HepG2 (cell line): Measurements from ENCODE around the gene IDH3A. TPM values are rescaled to one million over a fixed set of nuclear protein-coding genes. Genes with fewer than 3 reads are reported as not detected.

ENCODE experiments used
- ATAC-seq: fragments of 200-7000 bp; cut with Tn5 transposase; 3 replicates; pipeline ENCODE4 v1.9.1; 2020; ENCODE audit warnings: mild to moderate bottlenecking, moderate library complexity
- BruUV-seq: library from RNA; stranded (reverse); fragments of 400-500 nt; replicated peaks from 2 replicates; lab custom pipeline; 2021; lab: Mats Ljungman, UMichigan
- CTCF ChIA-PET: fragments of 300-600 bp; formaldehyde crosslinking; extraction: SDS; loops from one replicate; lab custom pipeline; 2021; ENCODE audit warnings: low total read pairs, inconsistent platforms, low intra/inter-chr PET ratio; lab: Yijun Ruan, JAX
- POLR2A ChIA-PET: fragments of 350-600 bp; sonication (Branson Sonifier 250); formaldehyde crosslinking; loops from one replicate; lab custom pipeline; 2020; ENCODE audit warnings: antibody characterized with exemption, inconsistent platforms; lab: Yijun Ruan, JAX
- DNase-seq: peaks from one replicate; pipeline ENCODE4 v3.0.0-alpha.2; 2015; ENCODE audit warnings: low spot score
- FAIRE-seq: peaks from 3 replicates; lab custom pipeline; 2011; peaks lifted over from hg19 to GRCh38; lab: Jason Lieb, UNC
- H2AFZ ChIP-seq: one replicate; pipeline ENCODE4 v1.6.1; 2011; ENCODE audit warnings: low read length, inconsistent platforms
- H3K27ac ChIP-seq: fragments of 300-600 bp; 3 replicates; pipeline ENCODE4 v1.8.0; 2011; ENCODE audit warnings: mixed run types, mild to moderate bottlenecking, mixed read lengths, low read length, inconsistent platforms; ENCODE audit not compliant: insufficient read depth; ENCODE audit errors: extremely low read length
- H3K27me3 ChIP-seq, 2 experiments: fragments of 200-600 bp in 1 of 2; 2 replicates in 1 of 2; 3 replicates in 1 of 2; pipeline versions ENCODE4 v1.6.0 to v1.8.0; 2011; ENCODE audit warnings: low read length in 2 of 2, mild to moderate bottlenecking in 2 of 2, moderate library complexity in 2 of 2, inconsistent platforms in 1 of 2; ENCODE audit not compliant: insufficient read depth in 2 of 2, control insufficient read depth in 1 of 2
- H3K36me3 ChIP-seq, 2 experiments: fragments of 200-600 bp in 1 of 2; replicated peaks in 1 of 2; 2 replicates in 1 of 2; 3 replicates in 1 of 2; pipeline versions ENCODE4 v1.5.1 to v1.8.0; 2011; ENCODE audit warnings: low read length in 2 of 2, inconsistent platforms in 1 of 2; ENCODE audit not compliant: insufficient read depth in 2 of 2, control insufficient read depth in 1 of 2
- H3K4me1 ChIP-seq: 2 replicates; pipeline ENCODE4 v1.5.1; 2012; ENCODE audit warnings: low read length, inconsistent platforms; ENCODE audit not compliant: insufficient read depth
- H3K4me2 ChIP-seq: 2 replicates; pipeline ENCODE4 v1.6.0; 2011; ENCODE audit warnings: low read depth, low read length, inconsistent platforms
- H3K4me3 ChIP-seq, 3 experiments: fragments of 200-600 bp in 1 of 3; sonication (generic), shearing (Covaris generic) in 1 of 3; replicated peaks in 1 of 3; 2 replicates each; pipeline ENCODE4 v1.5.1; 2011 to 2016; ENCODE audit warnings: low read length in 3 of 3, inconsistent platforms in 2 of 3, low read depth in 2 of 3, mild to moderate bottlenecking in 2 of 3, control low read depth in 1 of 3, mixed read lengths in 1 of 3; ENCODE audit not compliant: insufficient read depth in 1 of 3
- H3K79me2 ChIP-seq: one replicate; pipeline ENCODE4 v1.6.1; 2011; ENCODE audit warnings: low read length, inconsistent platforms; ENCODE audit not compliant: insufficient read depth
- H3K9ac ChIP-seq: 2 replicates; pipeline ENCODE4 v1.6.0; 2011; ENCODE audit warnings: mild to moderate bottlenecking, low read depth, low read length, inconsistent platforms; ENCODE audit not compliant: insufficient read depth
- H3K9me3 ChIP-seq: 2 replicates; pipeline ENCODE4 v1.5.1; 2012; ENCODE audit warnings: mild to moderate bottlenecking, low read length
- H4K20me1 ChIP-seq: 2 replicates; pipeline ENCODE4 v1.6.0; 2011; ENCODE audit warnings: inconsistent platforms, mild to moderate bottlenecking, low read length, moderate library complexity; ENCODE audit not compliant: insufficient read depth
- BATF2 ChIP-seq: sonication (generic); formaldehyde crosslinking; IDR thresholded peaks from 2 replicates; pipeline ENCODE4 v1.8.0; 2022; ENCODE audit warnings: mild to moderate bottlenecking, missing genetic modification reagents, moderate library complexity
- DNMT1 ChIP-seq: sonication (generic); formaldehyde crosslinking; IDR thresholded peaks from 2 replicates; pipeline ENCODE4 v1.5.1; 2020; ENCODE audit warnings: mild to moderate bottlenecking, missing genetic modification reagents
- FOSL1 ChIP-seq: sonication (generic); formaldehyde crosslinking; IDR thresholded peaks from 2 replicates; pipeline ENCODE4 v1.9.0; 2021; ENCODE audit warnings: missing genetic modification reagents, borderline replicate concordance
- GATAD2A ChIP-seq: IDR thresholded peaks from 2 replicates; pipeline ENCODE4 v1.6.1; 2016
- JUNB ChIP-seq: sonication (generic); formaldehyde crosslinking; IDR thresholded peaks from 2 replicates; pipeline ENCODE4 v1.8.0; 2022; ENCODE audit warnings: missing genetic modification reagents, mild to moderate bottlenecking, borderline replicate concordance
- MYC ChIP-seq: sonication (generic); formaldehyde crosslinking; IDR thresholded peaks from 2 replicates; pipeline ENCODE4 v1.9.0; 2021; ENCODE audit warnings: missing genetic modification reagents, borderline replicate concordance
- SIN3A ChIP-seq: IDR thresholded peaks from 2 replicates; pipeline ENCODE4 v1.6.1; 2011; ENCODE audit warnings: low read depth, mild to moderate bottlenecking, control low read depth, low read length, borderline replicate concordance
- UBTF ChIP-seq: sonication (generic); formaldehyde crosslinking; IDR thresholded peaks from 2 replicates; pipeline ENCODE4 v1.4.0; 2020; ENCODE audit warnings: mild to moderate bottlenecking, missing genetic modification reagents
- ZNF296 ChIP-seq: sonication (generic); formaldehyde crosslinking; conservative IDR thresholded peaks from 2 replicates; pipeline ENCODE4 v1.5.0; 2020; ENCODE audit warnings: mild to moderate bottlenecking, missing genetic modification reagents
- ZNF414 ChIP-seq: sonication (generic); formaldehyde crosslinking; IDR thresholded peaks from 2 replicates; pipeline ENCODE4 v1.5.0; 2020; ENCODE audit warnings: missing genetic modification reagents
- ZNF597 ChIP-seq: sonication (generic); formaldehyde crosslinking; IDR thresholded peaks from 2 replicates; pipeline ENCODE4 v1.5.0; 2020; ENCODE audit warnings: missing genetic modification reagents
- ZNF800 ChIP-seq: sonication (generic); formaldehyde crosslinking; IDR thresholded peaks from 2 replicates; pipeline ENCODE4 v1.4.0; 2020; ENCODE audit warnings: missing genetic modification reagents
- WGBS: methylation state at CpG from one replicate; pipeline ENCODE4 v1.1.6; 2017; ENCODE audit warnings: low lambda C conversion rate; 5-methylcytosine and 5-hydroxymethylcytosine counted together
- in situ Hi-C: cut with HindIII; loops from 2 replicates; pipeline ENCODE4 v1.10.0; 2017; ENCODE audit warnings: low pct_unique_long_range_greater_than_20kb; ENCODE audit not compliant: extremely low pct_ligation_motif_present
- intact Hi-C: fragments of 100-400 bp; cut with micrococcal nuclease; formaldehyde crosslinking; loops from one replicate; pipeline ENCODE4 v1.10.0; 2022; ENCODE audit not compliant: unreplicated experiment
- polyA plus RNA-seq, 8 experiments: library from polyadenylated mRNA; depleted of rRNA in 3 of 8; stranded (reverse) in 7 of 8; unstranded in 1 of 8; fragments of >200 nt; fragmentation: Illumina TruSeq in 4 of 8; extraction: Trizol in 4 of 8; gene quantifications; 2 replicates each; pipeline versions ENCODE4 v1.2.1 to v1.2.3, GENCODE V29; 2011 to 2016; ENCODE audit warnings: low read depth in 4 of 8, missing spikeins in 1 of 8, mixed read lengths in 1 of 8; ENCODE audit not compliant: insufficient read depth in 1 of 8
- total RNA-seq, 5 experiments: library from RNA; depleted of rRNA; stranded (reverse); fragments of >200 nt; fragmentation: Illumina TruSeq; extraction: Trizol; gene quantifications; 2 replicates each; pipeline ENCODE4 v1.2.3, GENCODE V29; 2016; ENCODE audit warnings: low read depth in 1 of 5

IDH3A gene
- total and polyA plus RNA-seq, 2 of the 13 experiments (the other 11 are each of a cell fraction or from before 2014, with no cell fraction given): 40.7 to 50.7 TPM

- TF ChIP-seq ZNF414 (no peak), ZNF597 (no peak), GATAD2A (CRISPR knock-in tag) (no peak), SIN3A (no peak)
- TF ChIP-seq, all 625 proteins: peak for 6
These were observed 28.3 kb downstream of the IDH3A start (continued) for GRCh38 chr15:78177447-78177873.

- no TSS peak for BruUV-seq
- no peaks in the 10 kb centered on the region for H3K27me3 ChIP-seq
- H3K4me1 ChIP-seq: 0 out of 2 replicates have a peak, but pooled peaks cover 6% of the 10 kb centered on the region
- DNase-seq: no peak
- no peak for TF ChIP-seq MYC (CRISPR knock-in tag)
- no peak for TF ChIP-seq ZNF296 (CRISPR knock-in tag)
- no peak for TF ChIP-seq ZNF800 (CRISPR knock-in tag)
- no peak for TF ChIP-seq DNMT1 (CRISPR knock-in tag)
- TF ChIP-seq JUNB (CRISPR knock-in tag): no peak
- TF ChIP-seq FOSL1 (CRISPR knock-in tag): no peak
- no peak for TF ChIP-seq BATF2 (CRISPR knock-in tag)
- no peak for TF ChIP-seq UBTF (CRISPR knock-in tag)
- TF ChIP-seq, all 625 proteins: peak for 0
- Histone ChIP-seq H2AFZ (no peak overlapping the region), H3K79me2 (no peaks in the 10 kb centered on the region), H4K20me1 (no peaks in the 10 kb centered on the region), H3K9ac (no peak overlapping the region), H3K4me2 (no peak overlapping the region), H3K4me3 (no peak overlapping the region), H3K27ac (no peak overlapping the region), H3K36me3 (no peaks in the 10 kb centered on the region), H3K9me3 (no peaks in the 10 kb centered on the region)
- intact Hi-C loops (no loop called here), in situ Hi-C loops (loop anchor here (5.0 kb wide), 1 partner anchor 64 kb away; no protein-coding TSS in a partner anchor)
- ChIA-PET CTCF (interaction anchor here (1.1 to 1.6 kb wide), 3 partner anchors 18 to 63 kb away, joined by 4 to 9 read pairs (median 5); partner anchors contain the start of gene CIB2), POLR2A (no interaction called here)
- WGBS: 43% methylated on average over 6 of the region's 6 CpGs
- FAIRE-seq (no peak), ATAC-seq (no peak)
These were observed 28.9 kb downstream of the IDH3A start for GRCh38 chr15:78178064-78178463.
